Esophagus muscularis mucosa (tissue), 4 donors: ENCODE results near the gene G2E3. TPM values are rescaled to one million over a fixed set of nuclear protein-coding genes. Genes with fewer than 3 reads are reported as not detected.

ENCODE experiments used
- DNase-seq: peaks from one replicate; pipeline ENCODE4 v3.0.0-alpha.2; 2017; ENCODE audit errors: extremely low spot score
- H3K27ac ChIP-seq, 4 donors: fragments of 200-600 bp; sonication (generic); replicated peaks in 1 of 4; 1 replicate in 3 of 4; 2 replicates in 1 of 4; pipeline ENCODE4 v1.5.1; 2016 to 2019; ENCODE audit warnings: mild to moderate bottlenecking in 1 of 4
- H3K27me3 ChIP-seq, 4 donors: fragments of 200-600 bp; sonication (generic); one replicate each; pipeline versions ENCODE4 v1.5.1 to v1.6.0; 2016 to 2019
- H3K36me3 ChIP-seq, 4 donors: fragments of 200-600 bp; sonication (generic); one replicate each; pipeline ENCODE4 v1.5.1; 2016 to 2019
- H3K4me1 ChIP-seq, 4 donors: fragments of 200-600 bp; sonication (generic); one replicate each; pipeline ENCODE4 v1.5.1; 2016 to 2019
- H3K4me3 ChIP-seq, 4 donors: fragments of 200-600 bp; sonication (generic); 1 replicate in 2 of 4; 2 replicates in 2 of 4; pipeline ENCODE4 v1.5.1; 2016 to 2019; ENCODE audit warnings: mild to moderate bottlenecking in 4 of 4, moderate library complexity in 1 of 4
- H3K9me3 ChIP-seq, 4 donors: fragments of 200-600 bp; sonication (generic); 1 replicate in 3 of 4; 2 replicates in 1 of 4; pipeline ENCODE4 v1.5.1; 2016 to 2019
- EP300 ChIP-seq: sonication (generic); formaldehyde crosslinking; IDR thresholded peaks from one replicate; pipeline ENCODE4 v1.6.1; 2017; ENCODE audit warnings: antibody characterized with exemption
- POLR2A ChIP-seq: fragments of 450-650 bp; IDR thresholded peaks from one replicate; pipeline ENCODE4 v1.6.1; 2017; ENCODE audit warnings: antibody characterized with exemption, moderate library complexity, mild to moderate bottlenecking, low read depth
- POLR2AphosphoS5 ChIP-seq, 2 donors: sonication (generic); formaldehyde crosslinking; IDR thresholded peaks; one replicate each; pipeline ENCODE4 v1.6.1; 2017; ENCODE audit warnings: antibody characterized with exemption in 2 of 2
- WGBS: methylation state at CpG from one replicate; pipeline ENCODE4 v1.1.5; 2018; 5-methylcytosine and 5-hydroxymethylcytosine counted together
- intact Hi-C: fragments of 100-400 bp; cut with DNase I; formaldehyde crosslinking; loops from one replicate; pipeline ENCODE4 v1.15.1; 2023
- total RNA-seq, 4 donors: library from RNA; depleted of rRNA; stranded (reverse); fragments of >200 nt; gene quantifications; one replicate each; pipeline versions ENCODE4 v1.1.0 to v1.2.1, GENCODE V29; 2016
- TF ChIP-seq, protein P1 (sequence below), 3 experiments: fragments of 200-600 bp in 2 of 3; fragments of 450-650 bp in 1 of 3; sonication (generic) in 2 of 3; IDR thresholded peaks; one replicate each; pipeline ENCODE4 v1.5.1; 2017 to 2019; ENCODE audit warnings: antibody characterized with exemption in 3 of 3, mild to moderate bottlenecking in 2 of 3, moderate library complexity in 1 of 3

G2E3 gene
- total RNA-seq, 4 donors from 2014 or later, result 6.7 to 10.0 (median 8.9) TPM

DNA sequence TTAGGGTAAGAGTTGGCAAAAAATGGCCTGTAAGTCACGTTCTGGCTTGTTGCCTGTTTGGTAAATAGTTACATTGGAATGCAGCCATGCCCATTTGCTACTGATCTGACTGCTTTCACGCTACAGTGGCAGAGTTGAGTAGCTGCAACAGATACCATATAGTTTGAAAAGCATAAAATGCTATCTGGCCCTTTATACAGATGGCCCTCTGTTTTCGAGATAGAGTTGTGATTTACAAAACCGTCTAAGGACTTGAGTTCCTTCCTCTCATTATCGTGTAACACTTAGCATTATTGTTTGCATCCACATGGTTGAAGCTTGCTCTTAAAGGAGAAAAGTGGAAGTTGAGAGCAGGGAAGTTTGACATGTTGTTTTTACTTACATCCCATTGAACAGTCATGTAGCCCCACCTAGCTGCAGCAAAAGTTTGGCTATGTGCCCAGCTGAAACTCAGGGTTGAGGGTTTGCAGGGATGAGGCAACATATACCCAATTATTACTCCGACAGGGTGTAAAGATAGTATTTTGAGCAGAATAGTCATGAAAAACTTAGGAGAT is 51.9 kb downstream of the G2E3 start:
- intact Hi-C loops, result no loop called here
- WGBS, result 40% methylated on average over 6 of the region's 6 CpGs
- H3K27me3 ChIP-seq, result no peaks in the 10 kb centered on the region
- H3K27ac ChIP-seq, result no peak overlapping the region
- no peaks in the 10 kb centered on the region for H3K9me3 ChIP-seq
- DNase-seq, result no peak
- TF ChIP-seq POLR2AphosphoS5 (IDR thresholded peaks at IDR 0.05), result no peak
- TF ChIP-seq, protein P1, sequence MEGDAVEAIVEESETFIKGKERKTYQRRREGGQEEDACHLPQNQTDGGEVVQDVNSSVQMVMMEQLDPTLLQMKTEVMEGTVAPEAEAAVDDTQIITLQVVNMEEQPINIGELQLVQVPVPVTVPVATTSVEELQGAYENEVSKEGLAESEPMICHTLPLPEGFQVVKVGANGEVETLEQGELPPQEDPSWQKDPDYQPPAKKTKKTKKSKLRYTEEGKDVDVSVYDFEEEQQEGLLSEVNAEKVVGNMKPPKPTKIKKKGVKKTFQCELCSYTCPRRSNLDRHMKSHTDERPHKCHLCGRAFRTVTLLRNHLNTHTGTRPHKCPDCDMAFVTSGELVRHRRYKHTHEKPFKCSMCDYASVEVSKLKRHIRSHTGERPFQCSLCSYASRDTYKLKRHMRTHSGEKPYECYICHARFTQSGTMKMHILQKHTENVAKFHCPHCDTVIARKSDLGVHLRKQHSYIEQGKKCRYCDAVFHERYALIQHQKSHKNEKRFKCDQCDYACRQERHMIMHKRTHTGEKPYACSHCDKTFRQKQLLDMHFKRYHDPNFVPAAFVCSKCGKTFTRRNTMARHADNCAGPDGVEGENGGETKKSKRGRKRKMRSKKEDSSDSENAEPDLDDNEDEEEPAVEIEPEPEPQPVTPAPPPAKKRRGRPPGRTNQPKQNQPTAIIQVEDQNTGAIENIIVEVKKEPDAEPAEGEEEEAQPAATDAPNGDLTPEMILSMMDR (IDR thresholded peaks at IDR 0.05), result peak; percentile 20 to 25 (median 20)
- TF ChIP-seq EP300, result no peak
- H3K4me1 ChIP-seq, result peaks cover 0 to 5% (median 0%) of the 10 kb centered on the region in 4 donors
- H3K4me3 ChIP-seq, result no peak overlapping the region
- peaks cover 0 to 33% (median 12%) of the 10 kb centered on the region in 4 donors for H3K36me3 ChIP-seq

DNA sequence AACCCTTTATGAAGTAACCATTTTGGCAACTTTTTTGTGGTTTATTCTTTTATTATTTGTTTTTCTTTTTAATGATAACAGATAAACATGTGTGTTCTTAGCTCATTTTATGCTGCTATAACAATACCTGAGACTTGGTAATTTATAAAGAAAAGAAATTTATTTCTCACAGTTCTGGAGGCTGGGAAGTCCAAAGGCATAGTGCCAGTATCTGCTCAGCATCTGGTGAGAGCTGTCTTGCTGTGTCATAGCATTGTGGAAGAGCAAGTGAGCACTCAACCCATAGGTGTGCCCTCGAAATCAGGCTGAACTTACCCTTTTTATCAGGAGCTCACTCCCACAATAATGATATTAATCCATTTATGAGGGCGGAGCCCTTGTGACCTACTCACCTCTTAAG is 55.2 kb downstream of the G2E3 start:
- Histone ChIP-seq H3K9me3 (no peaks in the 10 kb centered on the region), H3K36me3 (peaks cover 0 to 28% (median 8%) of the 10 kb centered on the region in 4 donors), H3K4me3 (no peak overlapping the region), H3K27ac (no peak overlapping the region), H3K4me1 (peaks cover 0 to 5% (median 0%) of the 10 kb centered on the region in 4 donors), H3K27me3 (no peaks in the 10 kb centered on the region)
- WGBS, result 96% methylated on average over 2 of the region's 2 CpGs
- no peak for TF ChIP-seq POLR2A
- TF ChIP-seq POLR2AphosphoS5 (IDR thresholded peaks at IDR 0.05), result no peak
- TF ChIP-seq, protein P1 (IDR thresholded peaks at IDR 0.05), result no peak
- TF ChIP-seq EP300, result no peak
- intact Hi-C loops, result no loop called here
- no peak for DNase-seq

DNA sequence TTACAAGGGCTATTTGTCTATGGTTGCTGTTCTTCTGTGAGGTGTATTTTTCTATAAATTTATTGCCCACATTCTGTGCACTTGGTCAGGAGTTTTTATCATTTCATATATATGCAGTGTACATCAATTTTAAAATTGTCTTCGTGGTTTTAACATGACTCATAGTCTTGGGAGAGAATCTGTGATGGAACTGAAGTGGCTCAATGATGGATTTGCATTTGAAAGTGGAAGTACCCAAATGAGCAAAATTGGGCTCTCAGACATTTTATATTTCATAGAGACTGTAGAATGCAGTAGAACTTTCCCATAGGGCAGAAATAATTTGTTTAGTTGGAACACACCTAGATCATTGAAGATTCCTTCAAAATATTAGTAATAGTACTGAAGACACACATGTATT is 61.2 kb downstream of the G2E3 start:
- 71% methylated on average over 1 of the region's 1 CpG for WGBS
- H3K4me1 ChIP-seq, result peaks cover 17 to 33% (median 33%) of the 10 kb centered on the region in 4 donors
- intact Hi-C loops, result no loop called here
- no peak overlapping the region for H3K27ac ChIP-seq
- DNase-seq, result no peak
- H3K9me3 ChIP-seq, result no peaks in the 10 kb centered on the region
- no peak for TF ChIP-seq POLR2A
- TF ChIP-seq, protein P1 (IDR thresholded peaks at IDR 0.05), result no peak
- TF ChIP-seq EP300, result no peak
- no peak for TF ChIP-seq POLR2AphosphoS5 (IDR thresholded peaks at IDR 0.05)
- peaks cover 0 to 9% (median 2%) of the 10 kb centered on the region in 4 donors for H3K36me3 ChIP-seq
- no peak overlapping the region for H3K4me3 ChIP-seq
- no peaks in the 10 kb centered on the region for H3K27me3 ChIP-seq

DNA sequence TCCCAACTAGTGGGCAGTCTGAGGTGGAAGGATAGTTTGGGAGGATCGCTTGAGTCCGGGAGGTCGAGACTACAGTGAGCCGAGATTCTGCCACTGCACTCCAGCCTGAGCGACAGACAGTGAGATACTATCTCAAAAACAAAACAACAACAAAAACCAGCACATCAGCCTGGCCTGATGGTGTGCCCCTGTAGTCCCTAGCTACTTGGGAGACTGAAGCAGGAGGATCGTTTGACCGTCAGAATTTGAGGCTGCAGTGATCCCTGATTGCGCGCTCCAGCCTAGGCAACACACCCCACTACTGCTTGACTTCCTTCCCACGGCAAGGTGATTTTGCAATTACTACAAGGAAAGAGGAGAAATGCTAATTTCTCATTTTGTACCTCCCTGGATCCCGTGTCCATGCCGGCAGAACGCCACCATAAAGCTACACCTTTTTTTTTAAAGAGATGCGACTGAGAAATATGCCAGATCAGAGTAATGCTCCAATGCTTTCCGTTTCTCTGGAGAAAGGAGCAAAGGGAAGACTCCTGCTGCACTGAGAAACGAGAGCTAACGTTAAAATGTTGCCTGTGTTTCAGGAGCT is 62.5 kb downstream of the G2E3 start:
- WGBS, result 12% methylated on average over 17 of the region's 17 CpGs
- Histone ChIP-seq H3K27ac (peak overlapping the region; percentile 85 to 89 (median 86)), H3K4me3 (peak overlapping the region; percentile 76 to 84 (median 82)), H3K27me3 (no peaks in the 10 kb centered on the region), H3K36me3 (peaks cover 0 to 2% (median 0%) of the 10 kb centered on the region in 4 donors), H3K4me1 (peaks cover 27 to 46% (median 42%) of the 10 kb centered on the region in 4 donors), H3K9me3 (no peaks in the 10 kb centered on the region)
- no peak for TF ChIP-seq EP300
- TF ChIP-seq POLR2A, result no peak
- no peak for DNase-seq
- intact Hi-C loops, result no loop called here

DNA sequence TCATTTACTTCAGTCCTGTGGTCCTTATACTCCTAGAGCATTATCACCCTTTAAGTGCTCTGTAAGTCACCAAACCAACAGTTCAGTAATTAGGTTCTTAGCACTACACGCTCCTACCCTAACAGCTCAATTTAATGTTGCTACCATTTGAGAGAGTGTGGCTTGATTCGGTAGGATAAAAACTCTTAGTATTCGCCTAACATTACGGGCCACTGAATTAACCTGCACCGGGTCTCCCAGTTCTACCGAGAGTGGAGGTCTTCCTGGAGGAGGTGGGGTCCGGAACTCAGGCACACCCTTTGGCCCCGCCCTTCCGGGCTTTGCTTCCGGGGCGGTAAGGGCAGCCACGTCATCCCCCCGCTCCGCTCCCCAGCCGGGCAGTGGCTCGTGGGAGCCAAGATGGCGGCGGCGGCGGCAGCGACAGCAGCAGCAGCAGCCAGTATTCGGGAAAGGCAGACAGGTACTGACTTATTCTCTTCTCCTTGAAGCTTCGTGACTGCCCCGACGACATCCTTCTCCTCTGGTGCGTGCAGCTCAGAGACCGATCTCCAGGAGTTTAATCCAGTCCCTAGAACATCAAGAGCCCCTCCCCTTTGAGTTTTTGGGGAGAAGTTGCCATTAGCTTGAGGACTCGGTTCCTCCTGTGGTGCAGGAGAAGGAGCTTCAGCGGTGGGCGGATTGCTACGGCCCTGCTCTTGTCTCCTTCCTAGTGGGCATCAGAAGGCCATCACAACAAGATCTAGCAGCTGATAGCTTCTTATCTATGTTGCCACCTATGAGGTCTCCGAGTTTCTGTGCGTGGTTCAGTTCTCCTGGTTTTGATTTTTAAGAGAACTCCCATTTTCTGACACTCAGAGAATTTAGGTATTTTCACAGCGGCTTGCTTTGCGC is 63.2 kb downstream of the G2E3 start, which contains the start of gene SCFD1:
TSS of gene SCFD1 (plus strand) at position 380 of the 891 bp plus-strand sequence. CDS start at position 400, 20 bp downstream.
- DNase-seq, result peak; percentile 97
- Histone ChIP-seq H3K36me3 (no peaks in the 10 kb centered on the region), H3K4me3 (peak within 1 kb of the TSS; percentile 76 to 84 (median 82)), H3K4me1 (peaks cover 28 to 53% (median 44%) of the 10 kb centered on the region in 4 donors), H3K27me3 (no peaks in the 10 kb centered on the region), H3K9me3 (no peaks in the 10 kb centered on the region), H3K27ac (peak within 1 kb of the TSS; percentile 85 to 89 (median 86))
- intact Hi-C loops, result no loop called here
- 2% methylated on average over 26 of the region's 35 CpGs for WGBS
- TF ChIP-seq, protein P1 (IDR thresholded peaks at IDR 0.05), result no peak
- TF ChIP-seq POLR2AphosphoS5 (IDR thresholded peaks at IDR 0.05), result peak; percentile 98 to 99
- TF ChIP-seq POLR2A, result peak; percentile 87
- TF ChIP-seq EP300, result no peak
